Caco-2 (cell line): Measurements from ENCODE around the gene PCCB. TPM values are rescaled to one million over a fixed set of nuclear protein-coding genes. Genes with fewer than 3 reads are reported as not detected.

Experiments used
- BruUV-seq: library from RNA; stranded (reverse); fragments of 400-500 nt; replicated peaks from 2 replicates; lab custom pipeline; 2021; lab: Mats Ljungman, UMichigan
- CTCF ChIA-PET: fragments of 300-600 bp; sonication (Branson Sonifier 250); formaldehyde crosslinking; loops from one replicate; lab custom pipeline; 2022; ENCODE audit warnings: antibody characterized with exemption; lab: Charles Lee
- POLR2A ChIA-PET: fragments of 300-600 bp; sonication (Branson Sonifier 250); formaldehyde crosslinking; loops from one replicate; lab custom pipeline; 2022; ENCODE audit warnings: antibody characterized with exemption; lab: Charles Lee
- DNase-seq, 2 experiments: peaks; one replicate each; pipeline versions ENCODE4 v3.0.0 to v3.0.0-alpha.2; 2020 to 2022
- H3K27me3 ChIP-seq: replicated peaks from 2 replicates; pipeline ENCODE4 v1.6.0; 2011; ENCODE audit warnings: low read length; ENCODE audit not compliant: control insufficient read depth, insufficient read depth
- H3K36me3 ChIP-seq: 2 replicates; pipeline ENCODE4 v1.5.1; 2011; ENCODE audit warnings: low read length; ENCODE audit not compliant: control insufficient read depth, insufficient read depth
- H3K4me1 ChIP-seq: fragments of 250-450 bp; sonication (Bioruptor Pico); 2 replicates; pipeline ENCODE4 v1.5.1; 2020; ENCODE audit warnings: mild to moderate bottlenecking
- H3K4me3 ChIP-seq: 2 replicates; pipeline ENCODE4 v1.5.1; 2011; ENCODE audit warnings: low read depth, mild to moderate bottlenecking, control low read depth, low read length
- H3K9me3 ChIP-seq: fragments of 250-450 bp; sonication (Bioruptor Pico); 2 replicates; pipeline ENCODE4 v1.5.1; 2020; ENCODE audit warnings: mild to moderate bottlenecking, moderate library complexity
- H3K27ac Mint-ChIP-seq: one replicate; pipeline ENCODE4 v1.8.0; 2022; ENCODE audit warnings: mixed read lengths; ENCODE audit not compliant: unreplicated experiment
- H3K27me3 Mint-ChIP-seq: one replicate; pipeline ENCODE4 v1.8.0; 2022; ENCODE audit warnings: mixed read lengths; ENCODE audit not compliant: insufficient read depth, unreplicated experiment
- H3K36me3 Mint-ChIP-seq: one replicate; pipeline ENCODE4 v1.8.0; 2022; ENCODE audit warnings: mild to moderate bottlenecking, mixed read lengths; ENCODE audit not compliant: insufficient read depth, unreplicated experiment
- H3K4me1 Mint-ChIP-seq: one replicate; pipeline ENCODE4 v1.8.0; 2022; ENCODE audit warnings: low read depth, mixed read lengths; ENCODE audit not compliant: unreplicated experiment
- H3K4me3 Mint-ChIP-seq: one replicate; pipeline ENCODE4 v1.8.0; 2022; ENCODE audit warnings: mild to moderate bottlenecking, moderate library complexity, mixed read lengths; ENCODE audit not compliant: unreplicated experiment
- H3K9me3 Mint-ChIP-seq: one replicate; pipeline ENCODE4 v1.8.0; 2022; ENCODE audit warnings: mixed read lengths; ENCODE audit not compliant: unreplicated experiment
- intact Hi-C: fragments of 100-400 bp; cut with micrococcal nuclease; formaldehyde crosslinking; loops from one replicate; pipeline ENCODE4 v1.10.0; 2022; ENCODE audit not compliant: unreplicated experiment
- total RNA-seq: library from RNA; stranded (reverse); gene quantifications from 2 replicates; pipeline ENCODE4 v1.2.3, GENCODE V29; 2022
- TF ChIP-seq, protein P1 (sequence below), 2 experiments: fragments of 200-600 bp in 1 of 2; IDR thresholded peaks; 1 replicate in 1 of 2; 2 replicates in 1 of 2; pipeline versions ENCODE4 v1.5.1 to v1.8.0; 2011 to 2022; ENCODE audit warnings: antibody characterized with exemption in 1 of 2, control low read depth in 1 of 2, inconsistent platforms in 1 of 2, low read depth in 1 of 2, low read length in 1 of 2, mild to moderate bottlenecking in 1 of 2, moderate library complexity in 1 of 2; ENCODE audit not compliant: insufficient read depth in 1 of 2, severe bottlenecking in 1 of 2, unreplicated experiment in 1 of 2

Gene PCCB
- total RNA-seq, 1 experiment from 2014 or later = 45.5 TPM

DNA sequence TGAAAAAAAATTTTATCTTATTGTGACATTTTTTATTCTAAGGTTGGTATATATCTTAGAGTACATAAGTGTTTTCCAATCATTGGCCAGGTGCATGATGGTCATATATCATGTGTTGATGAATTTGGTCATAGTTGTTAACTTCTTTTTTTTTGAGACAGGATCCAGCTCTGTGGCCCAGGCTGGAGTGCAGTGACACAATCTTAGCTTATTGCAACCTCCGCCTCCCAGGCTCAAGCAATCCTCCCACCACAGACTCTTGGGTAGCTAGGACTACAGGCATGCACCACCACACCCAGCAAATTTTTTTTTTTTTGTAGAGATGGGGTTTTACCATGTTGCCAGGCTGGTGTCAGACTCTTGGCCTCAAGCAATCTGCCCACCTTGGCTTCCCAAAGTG is 44.0 kb downstream of the PCCB start:
- H3K27me3 Mint-ChIP-seq = no peaks in the 10 kb centered on the region
- Histone ChIP-seq H3K9me3 (no peaks in the 10 kb centered on the region), H3K4me3 (no peak overlapping the region), H3K36me3 (no peaks in the 10 kb centered on the region), H3K4me1 (no peaks in the 10 kb centered on the region), H3K27me3 (no peaks in the 10 kb centered on the region)
- DNase-seq = no peak
- BruUV-seq = no TSS peak
- H3K27ac Mint-ChIP-seq = no peak overlapping the region
- intact Hi-C loops = no loop called here
- TF ChIP-seq, protein P1, sequence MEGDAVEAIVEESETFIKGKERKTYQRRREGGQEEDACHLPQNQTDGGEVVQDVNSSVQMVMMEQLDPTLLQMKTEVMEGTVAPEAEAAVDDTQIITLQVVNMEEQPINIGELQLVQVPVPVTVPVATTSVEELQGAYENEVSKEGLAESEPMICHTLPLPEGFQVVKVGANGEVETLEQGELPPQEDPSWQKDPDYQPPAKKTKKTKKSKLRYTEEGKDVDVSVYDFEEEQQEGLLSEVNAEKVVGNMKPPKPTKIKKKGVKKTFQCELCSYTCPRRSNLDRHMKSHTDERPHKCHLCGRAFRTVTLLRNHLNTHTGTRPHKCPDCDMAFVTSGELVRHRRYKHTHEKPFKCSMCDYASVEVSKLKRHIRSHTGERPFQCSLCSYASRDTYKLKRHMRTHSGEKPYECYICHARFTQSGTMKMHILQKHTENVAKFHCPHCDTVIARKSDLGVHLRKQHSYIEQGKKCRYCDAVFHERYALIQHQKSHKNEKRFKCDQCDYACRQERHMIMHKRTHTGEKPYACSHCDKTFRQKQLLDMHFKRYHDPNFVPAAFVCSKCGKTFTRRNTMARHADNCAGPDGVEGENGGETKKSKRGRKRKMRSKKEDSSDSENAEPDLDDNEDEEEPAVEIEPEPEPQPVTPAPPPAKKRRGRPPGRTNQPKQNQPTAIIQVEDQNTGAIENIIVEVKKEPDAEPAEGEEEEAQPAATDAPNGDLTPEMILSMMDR (IDR thresholded peaks at IDR 0.05; ENCODE audit: insufficient read depth in 1 of 2, low read depth in 1 of 2, low read length in 1 of 2, severe bottlenecking in 1 of 2, unreplicated experiment in 1 of 2) = no peak
- peaks cover 6% of the 10 kb centered on the region for H3K4me1 Mint-ChIP-seq
- CTCF ChIA-PET = no interaction called here
- H3K4me3 Mint-ChIP-seq = no peak overlapping the region
- H3K9me3 Mint-ChIP-seq = no peaks in the 10 kb centered on the region
- H3K36me3 Mint-ChIP-seq = peaks cover 4% of the 10 kb centered on the region
- POLR2A ChIA-PET = no interaction called here

DNA sequence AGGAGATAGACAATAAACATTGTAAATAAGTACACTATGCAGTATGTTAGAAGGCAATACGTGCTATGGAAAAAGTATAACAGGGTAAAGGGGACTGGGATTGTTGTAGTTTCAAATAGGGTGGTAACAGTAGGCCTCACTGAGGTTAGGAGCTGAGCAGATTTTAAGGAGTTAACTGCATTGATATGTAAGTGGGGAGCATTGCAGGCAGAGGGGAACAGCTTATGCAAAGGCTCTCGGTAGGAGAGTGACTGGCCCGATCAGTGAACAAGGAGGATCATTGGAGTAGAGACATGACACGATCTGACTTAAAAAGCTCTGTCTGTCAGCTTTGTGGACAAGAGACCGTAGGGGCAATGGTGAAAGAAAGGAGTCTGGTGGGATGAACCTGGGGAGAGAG is 46.8 kb downstream of the PCCB start:
- H3K4me3 ChIP-seq = no peak overlapping the region
- no peaks in the 10 kb centered on the region for H3K4me1 ChIP-seq
- Mint-ChIP-seq H3K27ac (no peak overlapping the region), H3K4me1 (peaks cover 6% of the 10 kb centered on the region), H3K27me3 (no peaks in the 10 kb centered on the region), H3K36me3 (peaks cover 4% of the 10 kb centered on the region), H3K4me3 (no peak overlapping the region), H3K9me3 (no peaks in the 10 kb centered on the region)
- H3K36me3 ChIP-seq = peaks cover 1% of the 10 kb centered on the region
- ChIA-PET POLR2A (no interaction called here), CTCF (no interaction called here)
- intact Hi-C loops = no loop called here
- no peak for DNase-seq
- BruUV-seq = no TSS peak
- H3K9me3 ChIP-seq = no peaks in the 10 kb centered on the region
- H3K27me3 ChIP-seq = no peaks in the 10 kb centered on the region
- TF ChIP-seq, protein P1 (IDR thresholded peaks at IDR 0.05; ENCODE audit: insufficient read depth in 1 of 2, low read depth in 1 of 2, low read length in 1 of 2, severe bottlenecking in 1 of 2, unreplicated experiment in 1 of 2) = no peak

DNA sequence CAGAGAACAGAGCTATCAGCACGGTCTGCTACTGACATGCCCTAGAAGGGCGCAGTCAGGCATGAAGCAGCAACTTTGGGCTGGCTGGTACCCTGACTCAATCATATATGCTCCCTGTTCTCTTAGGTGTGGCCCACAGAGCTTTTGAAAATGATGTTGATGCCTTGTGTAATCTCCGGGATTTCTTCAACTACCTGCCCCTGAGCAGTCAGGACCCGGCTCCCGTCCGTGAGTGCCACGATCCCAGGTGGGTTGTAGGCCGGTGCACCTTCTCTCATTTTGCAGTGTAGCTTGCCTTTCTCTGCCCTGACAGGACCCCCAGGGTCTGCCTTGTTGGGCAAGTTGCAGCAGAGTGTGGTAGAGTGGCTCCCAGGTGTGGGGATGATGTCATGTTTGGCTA is 47.7 kb downstream of the PCCB start:
- CTCF ChIA-PET = no interaction called here
- Histone ChIP-seq H3K36me3 (peaks cover 1% of the 10 kb centered on the region), H3K27me3 (no peaks in the 10 kb centered on the region), H3K4me3 (no peak overlapping the region), H3K9me3 (no peaks in the 10 kb centered on the region), H3K4me1 (no peaks in the 10 kb centered on the region)
- peaks cover 4% of the 10 kb centered on the region for H3K36me3 Mint-ChIP-seq
- no peak overlapping the region for H3K27ac Mint-ChIP-seq
- intact Hi-C loops = no loop called here
- POLR2A ChIA-PET = no interaction called here
- TF ChIP-seq, protein P1 (IDR thresholded peaks at IDR 0.05; ENCODE audit: insufficient read depth in 1 of 2, low read depth in 1 of 2, low read length in 1 of 2, severe bottlenecking in 1 of 2, unreplicated experiment in 1 of 2) = no peak
- DNase-seq = no peak
- BruUV-seq = no TSS peak
- no peaks in the 10 kb centered on the region for H3K9me3 Mint-ChIP-seq
- no peaks in the 10 kb centered on the region for H3K4me1 Mint-ChIP-seq
- no peaks in the 10 kb centered on the region for H3K27me3 Mint-ChIP-seq
- no peak overlapping the region for H3K4me3 Mint-ChIP-seq
